GM12878 (cell line): Measurements from ENCODE around the gene CSF3. TPM values are rescaled to one million over a fixed set of nuclear protein-coding genes. Genes with fewer than 3 reads are reported as not detected.

Source experiments
- ATAC-seq: fragments of 200-7000 bp; cut with Tn5 transposase; 3 replicates; pipeline ENCODE4 v1.9.1; 2020; ENCODE audit warnings: mild to moderate bottlenecking, moderate library complexity
- BruUV-seq: library from RNA; stranded (reverse); fragments of 400-500 nt; replicated peaks from 2 replicates; lab custom pipeline; 2021; lab: Mats Ljungman, UMichigan
- CTCF ChIA-PET: fragments of 300-600 bp; sonication (Branson Sonifier 250); formaldehyde crosslinking; extraction: SDS; loops from one replicate; lab custom pipeline; 2021; ENCODE audit warnings: inconsistent platforms; lab: Yijun Ruan, JAX
- POLR2A ChIA-PET: fragments of 350-600 bp; formaldehyde crosslinking; extraction: SDS; loops from one replicate; lab custom pipeline; 2021; ENCODE audit warnings: inconsistent platforms; lab: Charles Lee
- RAD21 ChIA-PET: fragments of 300-600 bp; sonication (Branson Sonifier 250); formaldehyde crosslinking; loops from one replicate; lab custom pipeline; 2023; ENCODE audit warnings: antibody characterized with exemption; ENCODE audit not compliant: unreplicated experiment; lab: Charles Lee
- SMC1A ChIA-PET: fragments of 300-600 bp; sonication (Branson Sonifier 250); formaldehyde crosslinking; loops from one replicate; lab custom pipeline; 2023; ENCODE audit not compliant: unreplicated experiment, uncharacterized antibody; lab: Charles Lee
- DNase-seq: peaks from one replicate; pipeline ENCODE4 v3.0.0-alpha.2; 2011; ENCODE audit warnings: low read depth, low spot score
- FAIRE-seq: peaks from 3 replicates; lab custom pipeline; 2011; peaks lifted over from hg19 to GRCh38; lab: Jason Lieb, UNC
- H2AFZ ChIP-seq: 2 replicates; pipeline ENCODE4 v1.6.0; 2011; ENCODE audit warnings: low read depth, low read length, control low read depth; ENCODE audit not compliant: control insufficient read depth
- H3K27ac ChIP-seq: 2 replicates; pipeline ENCODE4 v1.5.1; 2011; ENCODE audit warnings: control low read depth; ENCODE audit not compliant: control insufficient read depth, insufficient read depth
- H3K27me3 ChIP-seq, 2 experiments: replicated peaks in 1 of 2; 2 replicates each; pipeline versions ENCODE4 v1.6.0 to v1.6.1; 2011; ENCODE audit warnings: low read length in 1 of 2; ENCODE audit not compliant: control insufficient read depth in 2 of 2, insufficient read depth in 2 of 2
- H3K36me3 ChIP-seq, 2 experiments: 2 replicates each; pipeline ENCODE4 v1.5.1; 2011; ENCODE audit warnings: low read length in 1 of 2; ENCODE audit not compliant: control insufficient read depth in 2 of 2, insufficient read depth in 2 of 2
- H3K4me1 ChIP-seq: 2 replicates; pipeline ENCODE4 v1.6.1; 2011; ENCODE audit warnings: mild to moderate bottlenecking, low read length, moderate library complexity, mixed read lengths; ENCODE audit not compliant: control insufficient read depth, insufficient read depth
- H3K4me2 ChIP-seq: 2 replicates; pipeline ENCODE4 v1.6.0; 2011; ENCODE audit warnings: control low read depth; ENCODE audit not compliant: control insufficient read depth, insufficient read depth
- H3K4me3 ChIP-seq: fragments of 200-600 bp; sonication (generic); 2 replicates; pipeline ENCODE4 v1.5.1; 2016
- H3K79me2 ChIP-seq: 2 replicates; pipeline ENCODE4 v1.6.0; 2011; ENCODE audit warnings: low read length; ENCODE audit not compliant: control insufficient read depth, insufficient read depth
- H3K9ac ChIP-seq: 2 replicates; pipeline ENCODE4 v1.8.0; 2011; ENCODE audit warnings: low read length, control low read depth, mixed read lengths; ENCODE audit not compliant: control insufficient read depth, insufficient read depth
- H3K9me3 ChIP-seq: replicated peaks from 3 replicates; pipeline ENCODE4 v1.5.1; 2011; ENCODE audit warnings: mild to moderate bottlenecking, low read length; ENCODE audit not compliant: control insufficient read depth, insufficient read depth
- H4K20me1 ChIP-seq: 2 replicates; pipeline ENCODE4 v1.6.0; 2011; ENCODE audit not compliant: control insufficient read depth, insufficient read depth
- CHD2 ChIP-seq: IDR thresholded peaks from 2 replicates; pipeline ENCODE4 v1.6.1; 2011; ENCODE audit warnings: low read depth, low read length, improper control_type of control experiment, borderline replicate concordance
- KAT2A ChIP-seq: conservative IDR thresholded peaks from 2 replicates; pipeline ENCODE4 v1.6.1; 2011; ENCODE audit warnings: low read depth, low read length; ENCODE audit not compliant: control insufficient read depth
- SUPT20H ChIP-seq: IDR thresholded peaks from 2 replicates; pipeline ENCODE4 v1.6.1; 2011; ENCODE audit warnings: low read depth, mild to moderate bottlenecking, low read length, moderate library complexity, borderline replicate concordance; ENCODE audit not compliant: control insufficient read depth
- ZBTB40 ChIP-seq: fragments of 450-650 bp; IDR thresholded peaks from 2 replicates; pipeline ENCODE4 v1.6.1; 2016; ENCODE audit warnings: mild to moderate bottlenecking, moderate library complexity, borderline replicate concordance
- WGBS: methylation state at CpG from one replicate; pipeline ENCODE4 v1.1.6; 2016; ENCODE audit warnings: low lambda C conversion rate; ENCODE audit not compliant: insufficient replicate concordance, insufficient coverage; ENCODE audit errors: missing lambda C conversion rate; 5-methylcytosine and 5-hydroxymethylcytosine counted together
- in situ Hi-C: fragments of 300-500 bp; cut with MboI; formaldehyde crosslinking; loops from 9 replicates; pipeline ENCODE4 v1.14.3; 2018; ENCODE audit warnings: mixed read lengths
- intact Hi-C: fragments of 100-400 bp; cut with micrococcal nuclease; formaldehyde crosslinking; loops from one replicate; pipeline ENCODE4 v1.14.2; 2022; ENCODE audit not compliant: unreplicated experiment
- polyA plus RNA-seq, 11 experiments: library from polyadenylated mRNA; depleted of rRNA in 4 of 11; unstranded in 6 of 11; stranded (reverse) in 5 of 11; fragments of >200 nt; fragmentation: Nextera tagmentation in 4 of 11; fragmentation: Illumina TruSeq in 1 of 11; extraction: Ambion mirVana in 4 of 11; extraction: Trizol in 1 of 11; gene quantifications; 1 replicate in 1 of 11; 2 replicates in 10 of 11; pipeline versions ENCODE4 v1.2.1 to v1.2.3, GENCODE V29; 2011 to 2016; ENCODE audit warnings: inconsistent platforms in 2 of 11, missing spikeins in 2 of 11, low read depth in 1 of 11
- total RNA-seq, 4 experiments: library from RNA; depleted of rRNA in 3 of 4; stranded (reverse); fragments of >200 nt in 3 of 4; fragmentation: Illumina TruSeq in 1 of 4; extraction: Trizol in 1 of 4; gene quantifications; 2 replicates each; pipeline versions ENCODE4 v1.2.1 to v1.2.3, GENCODE V29; 2013 to 2021
- TF ChIP-seq, protein P1 (sequence below): IDR thresholded peaks from 2 replicates; pipeline ENCODE4 v1.6.1; 2011; ENCODE audit warnings: low read depth, mild to moderate bottlenecking, low read length, moderate library complexity, borderline replicate concordance; ENCODE audit errors: extremely low read depth

The CSF3 gene
- total and polyA plus RNA-seq, 10 of the 15 experiments (the other 5 are each of a cell fraction or from before 2014, with no cell fraction given), result 0.09 to 0.28 (median 0.12) TPM; not detected in 5

DNA sequence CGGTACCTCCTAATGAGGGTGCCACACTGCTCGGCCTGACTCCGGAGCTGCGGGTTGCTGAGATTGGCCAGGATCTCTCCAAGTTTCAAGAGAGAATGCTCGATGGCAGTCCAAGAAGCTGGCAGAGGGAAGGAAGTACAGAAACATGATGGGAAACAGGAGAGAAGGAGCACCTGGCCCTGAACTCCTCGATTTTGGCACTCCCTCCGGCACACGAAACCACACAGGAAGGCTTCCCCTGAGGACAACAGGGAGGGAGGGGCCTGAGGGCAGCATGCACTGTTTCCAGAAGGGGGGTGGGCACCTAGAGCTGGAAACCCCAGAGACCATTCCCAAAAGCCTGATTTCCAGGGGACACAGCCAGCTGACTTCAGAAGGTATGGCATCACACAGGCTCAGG is 18.1 kb downstream of the CSF3 start:
- H3K9me3 ChIP-seq, result no peaks in the 10 kb centered on the region
- no peak overlapping the region for H3K27ac ChIP-seq
- SMC1A ChIA-PET, result no interaction called here
- no peak for TF ChIP-seq KAT2A
- TF ChIP-seq SUPT20H, result no peak
- TF ChIP-seq, protein P1, sequence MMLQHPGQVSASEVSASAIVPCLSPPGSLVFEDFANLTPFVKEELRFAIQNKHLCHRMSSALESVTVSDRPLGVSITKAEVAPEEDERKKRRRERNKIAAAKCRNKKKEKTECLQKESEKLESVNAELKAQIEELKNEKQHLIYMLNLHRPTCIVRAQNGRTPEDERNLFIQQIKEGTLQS, result no peak
- no peak for TF ChIP-seq ZBTB40
- no peak for TF ChIP-seq CHD2
- intact Hi-C loops (no loop called here), in situ Hi-C loops (no loop called here)
- POLR2A ChIA-PET, result no interaction called here
- H3K27me3 ChIP-seq, result no peaks in the 10 kb centered on the region
- WGBS, result 85% methylated on average over 8 of the region's 8 CpGs
- no peaks in the 10 kb centered on the region for H4K20me1 ChIP-seq
- ATAC-seq (no peak), DNase-seq (no peak), FAIRE-seq (no peak)
- no peaks in the 10 kb centered on the region for H3K79me2 ChIP-seq
- H3K36me3 ChIP-seq, result peaks cover 21 to 22% of the 10 kb centered on the region in 2 experiments; a peak in 3 of 4 replicates
- no peak overlapping the region for H3K9ac ChIP-seq
- CTCF ChIA-PET, result interaction anchor here (2.4 kb wide), 1 partner anchor 20 kb away, joined by 6 read pairs; no protein-coding TSS in a partner anchor
- H3K4me3 ChIP-seq, result no peak overlapping the region
- no peak overlapping the region for H2AFZ ChIP-seq
- no peak overlapping the region for H3K4me2 ChIP-seq
- RAD21 ChIA-PET, result no interaction called here
- BruUV-seq, result no TSS peak
- no peaks in the 10 kb centered on the region for H3K4me1 ChIP-seq
